WTC11 (cell line): ENCODE measurements around the gene ALPI.

Experiments used
- TF ChIP-seq, protein P1 (sequence below): sonication (generic); formaldehyde crosslinking; IDR thresholded peaks from 2 replicates; pipeline ENCODE4 v1.8.0; 2022; ENCODE audit warnings: mild to moderate bottlenecking, missing genetic modification reagents
- TF ChIP-seq, protein P2 (sequence below): fragments of 200-600 bp; IDR thresholded peaks from 2 replicates; pipeline ENCODE4 v1.8.0; 2022; ENCODE audit warnings: antibody characterized with exemption
- TF ChIP-seq, protein P3 (sequence below): sonication (generic); formaldehyde crosslinking; IDR thresholded peaks from 2 replicates; pipeline ENCODE4 v1.8.1; 2022; ENCODE audit warnings: low read depth, mild to moderate bottlenecking, moderate library complexity, missing genetic modification reagents, borderline replicate concordance

DNA sequence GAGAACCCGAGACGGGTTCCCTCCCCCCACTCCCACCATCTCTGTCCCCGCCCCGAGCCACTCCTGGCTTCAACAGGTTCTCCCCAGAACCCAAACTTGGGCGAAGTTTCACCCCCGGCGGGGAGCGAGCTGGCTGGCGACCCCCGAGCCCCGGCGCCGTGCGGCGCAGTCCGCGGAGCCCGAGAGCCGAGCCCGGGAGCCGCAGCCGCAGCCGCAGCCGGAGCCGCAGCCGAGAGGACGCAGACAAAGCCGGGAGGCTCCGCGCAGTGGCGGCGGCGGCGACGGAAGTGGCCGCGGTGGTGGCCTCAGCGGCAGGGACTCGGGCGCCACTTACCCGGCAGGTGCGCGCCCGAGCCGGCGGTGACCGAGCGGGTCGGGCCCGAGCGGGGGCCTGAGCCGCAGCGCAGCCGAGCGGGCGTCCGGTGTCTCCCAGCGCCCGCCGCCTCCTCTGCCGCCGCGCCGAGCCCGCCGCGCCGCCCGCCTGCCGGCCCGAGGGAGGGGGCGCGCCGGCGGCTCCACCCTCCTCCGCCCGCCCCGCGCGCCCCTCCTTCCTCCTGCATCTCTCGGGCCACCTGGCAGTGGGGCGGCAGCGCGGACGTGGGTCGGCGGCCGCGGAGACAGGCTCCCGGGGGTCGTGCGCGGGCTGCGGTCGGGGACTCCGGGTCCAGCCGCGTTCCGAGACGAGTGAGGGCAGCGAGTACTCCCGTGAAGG, 31.6 kb downstream of the ALPI start, which contains the start of gene ECEL1:
- TF ChIP-seq, protein P1, sequence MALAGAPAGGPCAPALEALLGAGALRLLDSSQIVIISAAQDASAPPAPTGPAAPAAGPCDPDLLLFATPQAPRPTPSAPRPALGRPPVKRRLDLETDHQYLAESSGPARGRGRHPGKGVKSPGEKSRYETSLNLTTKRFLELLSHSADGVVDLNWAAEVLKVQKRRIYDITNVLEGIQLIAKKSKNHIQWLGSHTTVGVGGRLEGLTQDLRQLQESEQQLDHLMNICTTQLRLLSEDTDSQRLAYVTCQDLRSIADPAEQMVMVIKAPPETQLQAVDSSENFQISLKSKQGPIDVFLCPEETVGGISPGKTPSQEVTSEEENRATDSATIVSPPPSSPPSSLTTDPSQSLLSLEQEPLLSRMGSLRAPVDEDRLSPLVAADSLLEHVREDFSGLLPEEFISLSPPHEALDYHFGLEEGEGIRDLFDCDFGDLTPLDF (CRISPR knock-in tag) = no peak
- TF ChIP-seq, protein P2, sequence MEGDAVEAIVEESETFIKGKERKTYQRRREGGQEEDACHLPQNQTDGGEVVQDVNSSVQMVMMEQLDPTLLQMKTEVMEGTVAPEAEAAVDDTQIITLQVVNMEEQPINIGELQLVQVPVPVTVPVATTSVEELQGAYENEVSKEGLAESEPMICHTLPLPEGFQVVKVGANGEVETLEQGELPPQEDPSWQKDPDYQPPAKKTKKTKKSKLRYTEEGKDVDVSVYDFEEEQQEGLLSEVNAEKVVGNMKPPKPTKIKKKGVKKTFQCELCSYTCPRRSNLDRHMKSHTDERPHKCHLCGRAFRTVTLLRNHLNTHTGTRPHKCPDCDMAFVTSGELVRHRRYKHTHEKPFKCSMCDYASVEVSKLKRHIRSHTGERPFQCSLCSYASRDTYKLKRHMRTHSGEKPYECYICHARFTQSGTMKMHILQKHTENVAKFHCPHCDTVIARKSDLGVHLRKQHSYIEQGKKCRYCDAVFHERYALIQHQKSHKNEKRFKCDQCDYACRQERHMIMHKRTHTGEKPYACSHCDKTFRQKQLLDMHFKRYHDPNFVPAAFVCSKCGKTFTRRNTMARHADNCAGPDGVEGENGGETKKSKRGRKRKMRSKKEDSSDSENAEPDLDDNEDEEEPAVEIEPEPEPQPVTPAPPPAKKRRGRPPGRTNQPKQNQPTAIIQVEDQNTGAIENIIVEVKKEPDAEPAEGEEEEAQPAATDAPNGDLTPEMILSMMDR = no peak
- TF ChIP-seq, protein P3, sequence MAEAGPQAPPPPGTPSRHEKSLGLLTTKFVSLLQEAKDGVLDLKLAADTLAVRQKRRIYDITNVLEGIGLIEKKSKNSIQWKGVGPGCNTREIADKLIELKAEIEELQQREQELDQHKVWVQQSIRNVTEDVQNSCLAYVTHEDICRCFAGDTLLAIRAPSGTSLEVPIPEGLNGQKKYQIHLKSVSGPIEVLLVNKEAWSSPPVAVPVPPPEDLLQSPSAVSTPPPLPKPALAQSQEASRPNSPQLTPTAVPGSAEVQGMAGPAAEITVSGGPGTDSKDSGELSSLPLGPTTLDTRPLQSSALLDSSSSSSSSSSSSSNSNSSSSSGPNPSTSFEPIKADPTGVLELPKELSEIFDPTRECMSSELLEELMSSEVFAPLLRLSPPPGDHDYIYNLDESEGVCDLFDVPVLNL (CRISPR knock-in tag) = no peak
